ENCODE measurements around the gene UGT1A9.

Gene UGT1A9

GRCh38 chr2:233800208-233800607 lies 128.5 kb downstream of the UGT1A9 start:
- no peak for DNase-seq

GRCh38 chr2:233801357-233802131 lies 129.8 kb downstream of the UGT1A9 start:
- no peak for DNase-seq

- DNase-seq = no peak
These were observed 130.6 kb downstream of the UGT1A9 start for GRCh38 chr2:233802132-233802815.

- DNase-seq = no peak
These were observed 131.7 kb downstream of the UGT1A9 start for GRCh38 chr2:233803292-233803911.

GRCh38 chr2:233803994-233804393 lies 132.3 kb downstream of the UGT1A9 start:
- DNase-seq = no peak

- DNase-seq = no peak
These were observed 135.6 kb downstream of the UGT1A9 start for GRCh38 chr2:233807215-233807865.

GRCh38 chr2:233807966-233808935 lies 136.6 kb downstream of the UGT1A9 start:
- DNase-seq = no peak

GRCh38 chr2:233810385-233810784 lies 138.7 kb downstream of the UGT1A9 start:
- DNase-seq = no peak

- no peak for DNase-seq
These were observed 139.4 kb downstream of the UGT1A9 start for GRCh38 chr2:233811087-233811486.

GRCh38 chr2:233811732-233812131 lies 140.0 kb downstream of the UGT1A9 start:
- DNase-seq = no peak

- DNase-seq = no peak
These were observed 141.7 kb downstream of the UGT1A9 start for GRCh38 chr2:233813236-233814055.

GRCh38 chr2:233814056-233814835 lies 142.5 kb downstream of the UGT1A9 start:
- no peak for DNase-seq

GRCh38 chr2:233815861-233816260 lies 144.2 kb downstream of the UGT1A9 start:
- no peak for DNase-seq

GRCh38 chr2:233816334-233816733 lies 144.6 kb downstream of the UGT1A9 start:
- DNase-seq = no peak

GRCh38 chr2:233816771-233817170 lies 145.1 kb downstream of the UGT1A9 start:
- DNase-seq = no peak

- no peak for DNase-seq
These were observed 145.7 kb downstream of the UGT1A9 start for GRCh38 chr2:233817361-233817911.

- DNase-seq = no peak
These were observed 146.4 kb downstream of the UGT1A9 start for GRCh38 chr2:233817995-233818638.

- DNase-seq = no peak
These were observed 147.2 kb downstream of the UGT1A9 start for GRCh38 chr2:233818639-233819621.
